WERI-Rb-1 (cell line): ENCODE results near the gene ZNF579.

Experiments
- DNase-seq: peaks from one replicate; pipeline ENCODE4 v3.0.0-alpha.2; 2020
- H3K27ac ChIP-seq: fragments of 250-450 bp; sonication (Bioruptor Pico); 2 replicates; pipeline ENCODE4 v1.5.1; 2020; ENCODE audit warnings: mild to moderate bottlenecking, moderate library complexity
- H3K27me3 ChIP-seq: fragments of 250-450 bp; sonication (Bioruptor Pico); 2 replicates; pipeline ENCODE4 v1.5.1; 2021; ENCODE audit warnings: mild to moderate bottlenecking, low read depth, moderate library complexity; ENCODE audit not compliant: insufficient read depth, severe bottlenecking
- H3K36me3 ChIP-seq: fragments of 250-450 bp; sonication (Bioruptor Pico); 2 replicates; pipeline ENCODE4 v1.5.1; 2020; ENCODE audit warnings: mild to moderate bottlenecking, moderate library complexity
- H3K4me3 ChIP-seq: 2 replicates; pipeline ENCODE4 v1.5.1; 2011; ENCODE audit warnings: low read depth, mild to moderate bottlenecking, control low read depth, low read length
- H3K9me3 ChIP-seq: fragments of 250-450 bp; sonication (Bioruptor Pico); 2 replicates; pipeline ENCODE4 v1.5.1; 2021; ENCODE audit warnings: mild to moderate bottlenecking, moderate library complexity; ENCODE audit not compliant: severe bottlenecking
- TF ChIP-seq, protein P1 (sequence below): IDR thresholded peaks from 2 replicates; pipeline ENCODE4 v1.5.1; 2011; ENCODE audit warnings: low read depth, mild to moderate bottlenecking, control low read depth, inconsistent platforms, low read length

The ZNF579 gene

DNA sequence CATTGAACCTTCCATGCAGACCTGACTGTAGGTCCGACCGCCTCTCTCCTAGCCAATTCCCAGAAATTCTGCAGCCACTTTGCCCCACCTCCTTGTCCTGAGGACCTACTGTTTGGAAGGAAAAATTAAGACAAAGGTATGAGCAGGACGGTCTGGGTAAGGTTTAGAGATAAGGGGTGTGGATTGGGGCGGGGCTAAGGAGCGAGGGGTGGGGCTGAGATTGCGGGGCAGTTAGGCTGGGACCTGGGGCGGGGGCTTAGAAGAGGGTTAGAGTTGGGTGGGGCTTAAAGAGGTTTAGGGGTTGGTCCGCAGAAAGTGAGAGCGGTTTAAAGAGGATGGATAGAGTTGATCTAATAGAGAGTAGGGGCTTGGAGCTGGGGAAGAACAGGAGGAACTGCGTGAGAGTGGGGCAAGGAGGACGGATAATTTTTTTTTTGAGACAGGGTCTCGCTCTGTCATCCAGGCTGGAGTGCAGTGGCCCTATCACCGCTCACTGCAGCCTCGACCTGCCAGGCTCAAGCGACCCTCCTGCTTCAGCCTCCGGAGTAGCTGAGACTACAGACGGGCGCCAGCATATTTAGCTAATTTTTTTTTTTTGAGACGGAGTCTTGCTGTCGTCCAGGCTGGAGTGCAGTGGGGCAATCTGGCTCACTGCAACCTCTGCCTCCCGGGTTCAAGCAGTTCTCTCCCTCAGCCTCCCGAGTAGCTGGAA lies 23.1 kb upstream of the ZNF579 start:
- peak overlapping the region; percentile 92 for H3K27ac ChIP-seq
- H3K9me3 ChIP-seq, result no peaks in the 10 kb centered on the region
- H3K36me3 ChIP-seq, result peaks cover 5% of the 10 kb centered on the region
- H3K27me3 ChIP-seq, result no peaks in the 10 kb centered on the region
- TF ChIP-seq, protein P1, sequence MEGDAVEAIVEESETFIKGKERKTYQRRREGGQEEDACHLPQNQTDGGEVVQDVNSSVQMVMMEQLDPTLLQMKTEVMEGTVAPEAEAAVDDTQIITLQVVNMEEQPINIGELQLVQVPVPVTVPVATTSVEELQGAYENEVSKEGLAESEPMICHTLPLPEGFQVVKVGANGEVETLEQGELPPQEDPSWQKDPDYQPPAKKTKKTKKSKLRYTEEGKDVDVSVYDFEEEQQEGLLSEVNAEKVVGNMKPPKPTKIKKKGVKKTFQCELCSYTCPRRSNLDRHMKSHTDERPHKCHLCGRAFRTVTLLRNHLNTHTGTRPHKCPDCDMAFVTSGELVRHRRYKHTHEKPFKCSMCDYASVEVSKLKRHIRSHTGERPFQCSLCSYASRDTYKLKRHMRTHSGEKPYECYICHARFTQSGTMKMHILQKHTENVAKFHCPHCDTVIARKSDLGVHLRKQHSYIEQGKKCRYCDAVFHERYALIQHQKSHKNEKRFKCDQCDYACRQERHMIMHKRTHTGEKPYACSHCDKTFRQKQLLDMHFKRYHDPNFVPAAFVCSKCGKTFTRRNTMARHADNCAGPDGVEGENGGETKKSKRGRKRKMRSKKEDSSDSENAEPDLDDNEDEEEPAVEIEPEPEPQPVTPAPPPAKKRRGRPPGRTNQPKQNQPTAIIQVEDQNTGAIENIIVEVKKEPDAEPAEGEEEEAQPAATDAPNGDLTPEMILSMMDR, result no peak
- no peak for DNase-seq
- H3K4me3 ChIP-seq, result no peak overlapping the region

DNA sequence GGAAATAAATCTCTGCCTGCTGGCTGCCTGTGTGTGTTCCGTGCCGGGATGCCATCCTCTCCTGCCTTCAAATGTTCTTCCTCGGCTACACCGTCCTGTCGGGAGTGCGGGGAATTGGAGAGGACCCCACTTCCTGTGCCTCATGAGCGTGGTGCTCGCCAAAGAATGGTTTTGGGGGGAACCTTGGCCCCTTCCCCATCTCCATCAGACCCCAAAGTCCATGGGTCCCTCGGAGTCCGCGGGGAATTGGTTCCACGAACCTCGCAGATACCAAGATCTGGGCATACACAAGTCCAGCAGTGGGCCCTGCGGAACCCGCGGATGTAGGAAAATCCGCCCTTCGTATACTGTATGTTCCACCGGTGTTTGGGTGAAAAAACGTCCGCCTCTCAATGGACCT lies 22.5 kb upstream of the ZNF579 start:
- H3K4me3 ChIP-seq, result no peak overlapping the region
- no peak overlapping the region for H3K27ac ChIP-seq

DNA sequence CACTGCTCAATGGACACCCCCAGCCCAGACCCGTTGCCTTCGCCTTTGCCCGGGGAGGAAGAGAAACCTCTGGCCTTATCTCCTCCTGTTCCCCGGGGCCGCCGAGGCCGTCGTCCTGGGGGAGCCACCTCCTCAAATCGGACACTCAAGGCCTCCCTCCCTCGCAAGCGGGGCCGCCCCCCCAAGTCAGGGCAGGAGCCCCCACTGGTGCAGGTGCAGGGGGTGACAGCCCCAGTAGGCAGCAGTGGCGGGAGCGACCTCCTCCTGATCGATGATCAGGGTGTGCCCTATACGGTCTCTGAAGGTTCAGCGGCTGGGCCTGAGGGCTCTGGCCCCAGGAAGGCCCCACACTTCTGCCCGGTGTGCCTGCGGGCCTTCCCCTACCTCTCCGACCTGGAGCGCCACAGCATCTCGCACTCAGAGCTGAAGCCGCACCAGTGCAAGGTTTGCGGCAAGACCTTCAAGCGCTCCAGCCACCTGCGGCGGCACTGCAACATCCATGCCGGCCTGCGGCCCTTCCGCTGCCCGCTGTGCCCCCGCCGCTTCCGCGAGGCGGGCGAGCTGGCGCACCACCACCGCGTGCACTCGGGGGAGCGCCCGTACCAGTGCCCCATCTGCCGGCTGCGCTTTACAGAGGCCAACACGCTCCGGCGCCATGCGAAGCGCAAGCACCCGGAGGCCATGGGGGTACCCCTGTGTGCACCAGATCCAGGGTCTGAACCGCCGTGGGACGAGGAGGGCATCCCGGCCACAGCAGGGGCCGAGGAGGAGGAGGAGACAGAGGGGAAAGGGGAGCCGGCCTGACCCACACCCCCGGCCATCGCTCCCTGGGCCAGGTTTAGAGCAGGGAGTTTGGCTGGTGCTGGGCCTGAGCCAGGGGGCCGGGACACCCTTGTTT lies 21.7 kb upstream of the ZNF579 start:
- H3K27ac ChIP-seq, result peak overlapping the region; percentile 100
- no peak overlapping the region for H3K4me3 ChIP-seq
- H3K36me3 ChIP-seq, result peaks cover 12% of the 10 kb centered on the region
- TF ChIP-seq, protein P1, result no peak
- no peaks in the 10 kb centered on the region for H3K9me3 ChIP-seq
- no peak for DNase-seq
- H3K27me3 ChIP-seq, result no peaks in the 10 kb centered on the region

More for the DNA sequence above, 22.5 kb upstream of the ZNF579 start:
- no peaks in the 10 kb centered on the region for H3K27me3 ChIP-seq
- TF ChIP-seq, protein P1, result no peak
- DNase-seq, result no peak
- H3K36me3 ChIP-seq, result peaks cover 6% of the 10 kb centered on the region
- no peaks in the 10 kb centered on the region for H3K9me3 ChIP-seq

DNA sequence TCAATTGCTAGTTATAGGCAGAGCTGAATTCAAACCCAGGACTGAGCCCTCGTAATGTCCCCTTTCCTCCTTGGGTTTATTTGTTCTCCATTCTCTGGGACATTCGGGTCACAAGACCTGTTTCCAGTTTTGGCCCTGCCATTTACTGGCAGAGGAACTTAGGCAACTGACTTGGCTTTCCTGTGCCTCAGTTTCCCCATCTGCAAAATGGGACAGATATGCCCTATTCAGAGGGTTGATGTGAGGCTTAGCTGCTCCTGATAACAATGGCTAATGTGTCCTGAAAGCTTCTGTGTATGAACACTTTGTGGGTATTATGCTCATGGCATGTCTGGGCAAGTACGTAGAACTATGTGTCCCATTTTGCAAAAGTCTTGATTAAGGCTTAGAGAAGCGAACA lies 20.4 kb upstream of the ZNF579 start:
- Histone ChIP-seq H3K9me3 (no peaks in the 10 kb centered on the region), H3K36me3 (peaks cover 19% of the 10 kb centered on the region), H3K4me3 (peak overlapping the region; percentile 71), H3K27ac (peak overlapping the region; percentile 100), H3K27me3 (no peaks in the 10 kb centered on the region)
- no peak for DNase-seq
- TF ChIP-seq, protein P1, result no peak

DNA sequence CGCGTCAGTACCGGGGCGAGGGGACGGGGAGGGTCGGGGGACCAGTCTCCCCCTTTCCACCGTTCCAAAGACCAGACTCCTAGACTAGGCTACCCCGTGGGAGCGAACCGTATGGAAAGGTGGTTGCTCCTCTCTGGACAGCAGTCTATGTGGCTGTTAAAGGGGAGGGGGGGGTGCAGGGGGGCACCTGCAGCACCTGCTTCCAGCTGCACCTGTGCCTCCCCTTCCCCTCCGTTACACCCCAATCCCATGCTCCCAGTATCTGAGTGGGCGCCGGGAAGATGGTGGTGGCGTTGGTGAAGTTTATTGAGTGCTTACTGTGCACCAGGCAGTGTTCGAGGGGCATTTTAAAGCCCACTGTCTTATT lies 20.0 kb upstream of the ZNF579 start:
- Histone ChIP-seq H3K27me3 (no peaks in the 10 kb centered on the region), H3K27ac (peak overlapping the region; percentile 100), H3K36me3 (peaks cover 24% of the 10 kb centered on the region), H3K4me3 (peak overlapping the region; percentile 71), H3K9me3 (no peaks in the 10 kb centered on the region)
- no peak for DNase-seq
- TF ChIP-seq, protein P1, result no peak
